ENCODE measurements around the gene COX4I1. TPM values are rescaled to one million over a fixed set of nuclear protein-coding genes. Genes with fewer than 3 reads are reported as not detected.
"Not testable (repeated sequence)": the region's sequence is repeated elsewhere in the genome, so short reads cannot be mapped to it uniquely, and the experiment has no call there.

COX4I1 gene
- total RNA-seq, 3 donors from 2014 or later, result 355 to 425 (median 400) TPM

DNA sequence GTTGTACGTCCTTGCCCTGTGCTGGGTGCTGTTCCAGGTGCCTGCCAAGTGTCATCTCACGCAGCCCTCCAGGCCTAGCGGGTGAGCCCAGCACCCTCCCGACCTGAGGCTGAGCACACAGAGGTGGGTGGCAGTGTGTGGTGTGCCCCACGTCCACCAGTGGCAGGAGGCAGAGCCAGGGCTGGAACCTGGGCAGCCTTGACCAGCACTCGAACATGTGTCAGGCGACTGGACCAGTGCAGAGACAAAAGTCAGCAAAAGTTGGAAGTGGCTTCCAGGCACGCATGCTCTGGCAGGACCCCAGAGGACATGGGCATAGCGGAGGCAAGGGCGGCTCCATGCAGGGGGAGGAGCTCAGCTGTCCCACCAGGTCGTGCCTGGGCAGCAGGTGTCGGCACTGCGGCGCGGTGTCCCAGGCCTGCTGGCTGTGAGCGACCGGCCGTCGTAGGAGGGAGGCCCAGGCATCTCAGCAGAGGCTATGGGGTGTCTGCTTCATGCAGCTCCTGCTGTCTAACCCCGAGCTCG is 35.8 kb downstream of the COX4I1 start:
- intact Hi-C loops (cut with DNase I; ENCODE audit: low total_unique reads), result no loop called here
- Histone ChIP-seq H3K4me1 (no peaks in the 10 kb centered on the region), H3K27me3 (peaks cover 0 to 68% of the 10 kb centered on the region in 2 donors), H3K27ac (no peak overlapping the region), H3K4me3 (no peak overlapping the region), H3K36me3 (no peaks in the 10 kb centered on the region), H3K9me3 (no peaks in the 10 kb centered on the region)
- TF ChIP-seq, protein P1, sequence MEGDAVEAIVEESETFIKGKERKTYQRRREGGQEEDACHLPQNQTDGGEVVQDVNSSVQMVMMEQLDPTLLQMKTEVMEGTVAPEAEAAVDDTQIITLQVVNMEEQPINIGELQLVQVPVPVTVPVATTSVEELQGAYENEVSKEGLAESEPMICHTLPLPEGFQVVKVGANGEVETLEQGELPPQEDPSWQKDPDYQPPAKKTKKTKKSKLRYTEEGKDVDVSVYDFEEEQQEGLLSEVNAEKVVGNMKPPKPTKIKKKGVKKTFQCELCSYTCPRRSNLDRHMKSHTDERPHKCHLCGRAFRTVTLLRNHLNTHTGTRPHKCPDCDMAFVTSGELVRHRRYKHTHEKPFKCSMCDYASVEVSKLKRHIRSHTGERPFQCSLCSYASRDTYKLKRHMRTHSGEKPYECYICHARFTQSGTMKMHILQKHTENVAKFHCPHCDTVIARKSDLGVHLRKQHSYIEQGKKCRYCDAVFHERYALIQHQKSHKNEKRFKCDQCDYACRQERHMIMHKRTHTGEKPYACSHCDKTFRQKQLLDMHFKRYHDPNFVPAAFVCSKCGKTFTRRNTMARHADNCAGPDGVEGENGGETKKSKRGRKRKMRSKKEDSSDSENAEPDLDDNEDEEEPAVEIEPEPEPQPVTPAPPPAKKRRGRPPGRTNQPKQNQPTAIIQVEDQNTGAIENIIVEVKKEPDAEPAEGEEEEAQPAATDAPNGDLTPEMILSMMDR (IDR thresholded peaks at IDR 0.05), result no peak
- no peak for TF ChIP-seq POLR2AphosphoS5 (IDR thresholded peaks at IDR 0.05)
- TF ChIP-seq POLR2A (IDR thresholded peaks at IDR 0.05), result no peak
- no peak for DNase-seq (ENCODE audit: low spot score in 2 of 2)

DNA sequence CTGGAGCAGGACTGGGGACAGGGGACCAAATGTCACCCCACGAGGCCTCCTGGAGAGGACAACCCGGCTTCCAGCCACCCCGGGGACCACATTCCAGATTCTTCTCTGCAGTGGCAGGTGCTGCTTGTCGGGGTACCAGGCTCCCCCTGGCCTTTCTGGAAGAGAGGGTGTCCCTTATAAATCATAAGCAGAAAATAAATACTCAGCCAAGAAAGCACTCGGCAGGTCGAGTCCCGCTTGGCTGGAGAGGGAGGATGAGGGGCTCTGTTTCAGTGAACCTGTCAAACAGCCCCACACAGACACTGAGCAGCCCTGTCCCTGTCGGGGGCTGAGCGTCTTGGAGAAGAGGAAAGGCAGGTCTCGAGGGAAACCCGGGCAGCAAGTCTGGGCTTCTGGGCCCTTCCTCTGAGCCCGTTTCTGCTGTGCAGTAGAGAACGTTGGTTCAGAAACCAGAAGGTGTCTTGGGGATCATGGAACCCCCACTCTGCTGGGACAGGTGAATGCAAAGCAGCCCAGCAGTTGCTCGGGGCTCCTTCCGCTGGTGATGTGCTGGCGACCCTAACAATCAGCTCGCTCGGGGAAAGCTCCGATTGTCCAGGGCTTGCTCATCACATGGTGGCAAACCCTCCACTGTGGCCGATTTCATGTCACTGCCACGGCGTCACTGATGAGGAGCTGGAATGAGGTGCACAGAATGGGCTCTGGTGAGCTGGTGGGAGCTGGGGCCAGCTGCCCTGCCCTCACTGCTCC is 36.6 kb downstream of the COX4I1 start:
- Histone ChIP-seq H3K27ac (no peak overlapping the region), H3K9me3 (no peaks in the 10 kb centered on the region), H3K36me3 (no peaks in the 10 kb centered on the region), H3K27me3 (peaks cover 0 to 66% of the 10 kb centered on the region in 2 donors), H3K4me3 (no peak overlapping the region), H3K4me1 (no peaks in the 10 kb centered on the region)
- TF ChIP-seq POLR2AphosphoS5 (IDR thresholded peaks at IDR 0.05), result no peak
- TF ChIP-seq POLR2A (IDR thresholded peaks at IDR 0.05), result no peak
- TF ChIP-seq, protein P1 (IDR thresholded peaks at IDR 0.05), result no peak
- intact Hi-C loops (cut with DNase I; ENCODE audit: low total_unique reads), result no loop called here
- no peak for DNase-seq (ENCODE audit: low spot score in 2 of 2)

DNA sequence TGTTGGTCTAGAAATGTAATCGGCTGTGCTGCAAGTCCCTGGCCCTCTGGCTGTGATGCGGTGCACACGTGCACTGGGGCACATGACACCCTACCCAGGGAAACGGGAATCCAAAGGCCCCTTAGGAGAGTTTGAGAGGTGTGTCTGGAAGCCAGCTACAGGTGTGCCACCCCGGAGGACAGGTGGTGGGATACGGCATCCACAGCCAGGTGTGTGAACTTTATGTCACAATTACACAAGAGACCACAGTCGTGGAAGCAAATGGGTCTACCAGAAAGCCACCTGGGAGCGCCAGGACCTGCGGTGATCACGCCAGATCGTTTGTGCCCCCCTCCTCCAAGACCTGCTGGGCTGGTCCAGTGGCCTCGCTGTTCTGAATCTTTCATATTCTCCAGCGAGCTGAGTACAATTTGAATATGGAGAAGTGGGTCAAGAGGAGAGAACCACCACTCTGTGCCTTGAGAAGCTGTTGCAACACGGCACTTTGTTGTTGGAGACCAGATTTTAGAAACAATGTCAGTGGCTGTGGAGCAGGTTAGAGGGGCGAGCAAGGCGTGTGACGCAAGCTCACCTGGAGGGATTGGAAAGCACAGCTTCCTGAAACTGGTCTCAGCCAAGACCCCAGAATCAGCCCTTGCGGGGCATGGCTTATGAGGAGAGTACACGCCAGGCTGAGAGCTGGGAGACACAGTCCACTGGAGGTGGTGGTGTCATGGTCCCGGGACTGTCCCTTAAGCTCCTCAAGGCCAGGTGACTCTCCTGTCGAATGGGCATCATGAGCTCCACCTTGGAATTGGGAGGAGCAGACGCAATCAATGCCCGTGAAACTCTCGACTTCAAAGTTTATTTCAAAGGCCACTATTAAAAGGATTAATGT is 37.4 kb downstream of the COX4I1 start:
- DNase-seq (ENCODE audit: low spot score in 2 of 2), result no peak
- H3K9me3 ChIP-seq, result no peaks in the 10 kb centered on the region
- H3K27me3 ChIP-seq, result peaks cover 0 to 62% of the 10 kb centered on the region in 2 donors
- TF ChIP-seq, protein P1 (IDR thresholded peaks at IDR 0.05), result no peak
- no peak for TF ChIP-seq POLR2AphosphoS5 (IDR thresholded peaks at IDR 0.05)
- no peak for TF ChIP-seq POLR2A (IDR thresholded peaks at IDR 0.05)
- H3K27ac ChIP-seq, result no peak overlapping the region
- no peaks in the 10 kb centered on the region for H3K36me3 ChIP-seq
- H3K4me1 ChIP-seq, result no peaks in the 10 kb centered on the region
- no peak overlapping the region for H3K4me3 ChIP-seq
- intact Hi-C loops (cut with DNase I; ENCODE audit: low total_unique reads), result no loop called here

GRCh38 chr16:85837654-85838053 is 38.2 kb downstream of the COX4I1 start:
- H3K27ac ChIP-seq; H3K4me1 ChIP-seq; H3K4me3 ChIP-seq; H3K9me3 ChIP-seq; H3K36me3 ChIP-seq; intact Hi-C loops (cut with DNase I; ENCODE audit: low total_unique reads); DNase-seq (ENCODE audit: low spot score in 2 of 2): not testable (repeated sequence)
- peaks cover 0 to 59% of the 10 kb centered on the region in 2 donors for H3K27me3 ChIP-seq

GRCh38 chr16:85838381-85838780 is 38.9 kb downstream of the COX4I1 start:
- H3K9me3 ChIP-seq, result peaks cover 0 to 6% of the 10 kb centered on the region in 2 donors
- H3K27me3 ChIP-seq, result peaks cover 0 to 59% of the 10 kb centered on the region in 2 donors
- no peaks in the 10 kb centered on the region for H3K4me1 ChIP-seq
- no peak overlapping the region for H3K4me3 ChIP-seq
- no peaks in the 10 kb centered on the region for H3K36me3 ChIP-seq
- no peak overlapping the region for H3K27ac ChIP-seq
- no peak for DNase-seq (ENCODE audit: low spot score in 2 of 2)
- intact Hi-C loops (cut with DNase I; ENCODE audit: low total_unique reads), result no loop called here
- TF ChIP-seq POLR2A (IDR thresholded peaks at IDR 0.05), result no peak
- no peak for TF ChIP-seq POLR2AphosphoS5 (IDR thresholded peaks at IDR 0.05)
- TF ChIP-seq, protein P1 (IDR thresholded peaks at IDR 0.05), result no peak
